COLO668 (cell line): Measurements from ENCODE around the gene FAM98B.

ENCODE experiments used
- DNase-seq: peaks from one replicate; lab custom pipeline; 2025; ENCODE audit not compliant: unreplicated experiment; lab: John Stamatoyannopoulos, UW

The FAM98B gene

GRCh38 chr15:38506997-38507396, 53.1 kb downstream of the FAM98B start:
- no peak for DNase-seq

DNA sequence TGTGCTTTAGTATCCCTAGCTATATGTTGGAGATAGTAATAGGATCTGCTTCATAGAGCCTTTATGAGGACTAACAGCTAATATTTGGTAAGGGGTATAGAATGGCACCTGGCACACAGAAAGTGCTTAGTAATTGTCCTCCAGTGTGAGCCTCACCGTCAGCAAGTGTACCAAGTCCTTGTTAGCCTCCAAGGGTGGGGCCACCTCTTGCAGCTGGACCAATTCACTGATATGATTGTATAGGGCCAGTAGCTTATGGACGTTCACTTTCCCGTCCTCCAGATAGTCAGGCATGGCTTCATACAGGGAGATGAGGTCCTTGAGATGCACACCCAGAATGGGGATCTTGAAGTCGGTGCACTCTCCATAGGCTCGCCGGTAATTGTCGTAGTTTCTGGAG, 53.6 kb downstream of the FAM98B start:
- no peak for DNase-seq

GRCh38 chr15:38508647-38509046, 54.7 kb downstream of the FAM98B start:
- DNase-seq, result no peak

DNA sequence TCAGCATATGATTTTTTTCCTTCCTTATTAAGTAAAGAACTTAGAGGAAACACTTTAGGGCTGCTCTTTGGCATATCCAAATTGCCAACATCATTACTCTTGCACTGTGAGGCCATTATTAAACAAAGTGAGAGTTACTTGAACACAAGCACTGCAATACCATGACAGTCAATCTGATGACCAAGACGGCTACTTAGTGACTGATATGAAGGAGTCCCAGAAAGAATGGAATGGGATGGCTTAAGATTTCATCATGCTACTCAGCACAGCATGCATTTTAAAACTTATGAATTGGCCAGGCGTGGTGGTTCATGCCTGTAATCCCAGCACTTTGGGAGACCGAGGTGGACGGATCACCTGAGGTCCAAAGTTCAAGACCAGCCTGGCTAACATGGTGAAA, 55.2 kb downstream of the FAM98B start:
- DNase-seq, result no peak

GRCh38 chr15:38512901-38513300, 59.0 kb downstream of the FAM98B start:
- DNase-seq, result no peak

- DNase-seq, result no peak
Measured at GRCh38 chr15:38514601-38515000, 60.7 kb downstream of the FAM98B start.

- DNase-seq, result no peak
Measured at GRCh38 chr15:38516626-38517025, 62.7 kb downstream of the FAM98B start.

- no peak for DNase-seq
Measured at GRCh38 chr15:38517312-38517975, 63.5 kb downstream of the FAM98B start.

GRCh38 chr15:38518084-38518483, 64.2 kb downstream of the FAM98B start:
- DNase-seq, result no peak

DNA sequence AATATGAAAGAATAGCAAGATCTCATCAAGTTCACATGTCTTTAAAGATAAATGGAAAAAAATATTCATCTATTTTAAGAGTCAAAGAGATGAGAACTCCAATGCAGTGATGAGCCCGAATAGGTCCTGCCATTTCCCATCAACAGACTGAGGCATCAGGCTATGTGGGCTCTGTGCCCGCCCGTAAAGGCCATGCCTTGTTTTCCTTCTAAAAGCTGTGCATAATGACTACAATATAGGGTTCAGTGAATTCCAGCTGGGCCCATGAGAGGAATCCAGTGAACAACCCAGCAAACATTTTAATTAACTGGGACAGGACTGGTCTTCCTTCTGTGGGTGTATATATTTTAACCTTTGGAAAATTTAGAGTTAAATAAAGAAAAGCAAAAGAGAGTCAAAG, 66.1 kb downstream of the FAM98B start:
- DNase-seq, result no peak

GRCh38 chr15:38521316-38521715, 67.4 kb downstream of the FAM98B start:
- no peak for DNase-seq

GRCh38 chr15:38522922-38523321, 69.0 kb downstream of the FAM98B start:
- no peak for DNase-seq

- DNase-seq, result no peak
Measured at GRCh38 chr15:38524156-38524555, 70.2 kb downstream of the FAM98B start.

DNA sequence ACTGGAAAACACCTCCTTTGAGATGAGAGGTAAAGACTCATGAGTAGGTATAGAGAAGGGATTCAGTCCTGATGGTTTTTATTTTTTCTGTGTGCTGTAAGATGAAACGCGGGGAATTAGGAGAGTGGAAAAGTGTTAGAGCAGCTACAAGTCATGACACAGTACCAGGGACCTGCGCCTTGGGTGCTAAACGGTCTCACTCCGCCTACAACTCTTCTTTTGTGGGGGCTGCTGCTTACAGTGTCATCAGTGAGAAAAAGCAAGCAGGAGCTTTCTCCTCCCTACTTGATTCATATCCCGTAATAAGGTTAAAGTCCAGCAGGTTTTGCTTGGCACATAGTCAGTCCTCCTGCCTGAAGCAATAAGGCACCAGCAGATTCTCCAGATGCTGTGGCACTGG, 71.6 kb downstream of the FAM98B start:
- DNase-seq, result no peak

DNA sequence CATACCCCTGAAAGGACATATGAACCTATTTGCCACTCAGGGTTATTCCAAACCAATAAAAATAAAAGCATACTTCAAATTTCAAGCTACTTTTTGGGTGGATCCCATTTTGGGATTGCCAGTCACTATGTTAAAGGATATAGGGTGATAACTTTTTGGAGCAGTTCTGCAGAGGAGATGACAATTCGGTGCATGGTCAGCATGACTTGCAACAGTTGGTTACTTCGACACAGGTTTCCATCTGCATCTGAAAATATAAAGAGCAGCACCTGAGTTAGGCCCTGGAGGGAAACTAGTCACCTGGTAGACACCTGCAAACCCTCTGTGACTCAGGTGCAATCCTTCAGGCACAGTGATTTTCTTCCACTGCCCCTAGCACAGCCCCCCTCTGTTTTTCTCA, 72.2 kb downstream of the FAM98B start:
- DNase-seq, result no peak

- DNase-seq, result no peak
Measured at GRCh38 chr15:38528294-38528693, 74.4 kb downstream of the FAM98B start.

GRCh38 chr15:38530113-38530512, 76.2 kb downstream of the FAM98B start:
- no peak for DNase-seq

DNA sequence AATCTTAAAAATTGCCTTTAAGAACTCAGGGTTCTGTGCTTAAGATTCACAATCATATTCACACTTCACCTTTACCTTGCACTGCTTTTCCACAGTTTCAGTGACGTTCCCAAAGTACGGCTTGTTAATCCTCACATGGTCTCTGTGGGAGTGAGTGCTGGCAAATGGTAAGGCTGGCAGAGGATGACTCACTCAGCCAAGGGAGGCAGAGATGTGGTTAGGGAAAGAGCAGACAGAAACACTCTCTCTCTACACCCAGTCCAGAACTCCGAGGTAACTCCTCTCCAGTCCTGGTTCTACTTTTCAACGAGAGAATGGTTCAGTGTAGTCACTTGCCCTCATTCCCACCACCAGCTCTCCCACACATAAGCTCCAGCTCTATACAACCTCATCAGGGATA, 77.6 kb downstream of the FAM98B start:
- no peak for DNase-seq

DNA sequence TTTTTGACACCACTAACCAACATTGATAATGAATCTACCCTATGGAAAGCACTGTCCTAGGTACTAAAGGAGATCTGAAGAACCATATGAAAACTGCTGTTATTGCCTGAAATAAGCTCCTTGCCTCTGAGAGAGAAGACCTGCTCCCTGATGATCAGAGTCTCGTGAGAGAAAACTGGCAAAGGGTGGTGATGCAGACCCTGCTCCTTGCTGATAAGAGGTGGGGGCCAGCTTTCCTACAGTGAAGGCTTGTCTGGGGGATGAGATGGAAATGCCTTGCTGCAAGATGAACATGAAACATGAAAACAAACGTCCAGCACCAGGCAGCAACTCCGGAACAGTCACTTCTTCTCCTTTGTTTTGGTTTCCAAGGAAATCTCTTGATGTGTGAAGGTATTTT, 78.8 kb downstream of the FAM98B start:
- DNase-seq, result no peak

- no peak for DNase-seq
Measured at GRCh38 chr15:38533416-38533915, 79.5 kb downstream of the FAM98B start.

- DNase-seq, result no peak
Measured at GRCh38 chr15:38533926-38534325, 80.0 kb downstream of the FAM98B start.

GRCh38 chr15:38534691-38535090, 80.8 kb downstream of the FAM98B start:
- DNase-seq, result no peak

DNA sequence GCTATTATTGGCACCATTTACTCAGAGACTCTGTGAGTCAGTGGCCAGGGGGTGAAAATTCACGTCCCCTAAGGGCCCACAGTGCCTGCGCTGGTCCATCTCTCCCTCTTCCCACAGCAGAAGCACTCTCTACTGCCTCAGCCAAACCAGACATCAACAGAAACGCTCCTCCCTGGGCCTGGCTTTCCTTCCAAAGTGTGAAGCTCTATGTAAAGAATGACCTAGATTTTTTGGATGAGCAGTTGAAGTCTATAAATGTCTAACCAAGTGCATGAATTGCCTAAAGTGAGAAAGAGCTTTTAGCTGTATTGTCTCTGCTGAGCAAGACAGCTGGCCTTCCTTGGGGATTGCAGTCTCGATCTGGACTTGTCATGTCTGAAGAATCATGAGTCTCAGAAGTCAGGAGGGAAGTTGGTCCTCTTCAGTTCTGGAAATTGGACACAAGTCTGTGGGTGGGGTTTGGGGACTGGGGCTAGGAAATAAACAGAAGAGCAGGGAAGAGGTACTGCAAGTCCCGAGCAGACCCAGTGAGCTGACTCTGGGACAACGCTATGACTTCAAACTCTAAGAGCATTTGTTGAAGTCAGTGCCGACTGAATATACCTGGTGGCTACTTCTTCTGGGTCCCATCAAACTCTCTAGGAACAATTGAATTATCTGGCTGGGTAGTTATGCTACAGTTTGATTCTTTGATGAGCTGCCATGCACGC, 81.7 kb downstream of the FAM98B start:
- no peak for DNase-seq
